ENCODE data around the gene XNDC1N. TPM values are rescaled to one million over a fixed set of nuclear protein-coding genes. Genes with fewer than 3 reads are reported as not detected.
"Not testable (repeated sequence)": the region's sequence is repeated elsewhere in the genome, so short reads cannot be mapped to it uniquely, and the experiment has no call there.

Gene XNDC1N
- total RNA-seq, 8 experiments from 2014 or later, result 4.6 to 11.5 (median 7.1) TPM

DNA sequence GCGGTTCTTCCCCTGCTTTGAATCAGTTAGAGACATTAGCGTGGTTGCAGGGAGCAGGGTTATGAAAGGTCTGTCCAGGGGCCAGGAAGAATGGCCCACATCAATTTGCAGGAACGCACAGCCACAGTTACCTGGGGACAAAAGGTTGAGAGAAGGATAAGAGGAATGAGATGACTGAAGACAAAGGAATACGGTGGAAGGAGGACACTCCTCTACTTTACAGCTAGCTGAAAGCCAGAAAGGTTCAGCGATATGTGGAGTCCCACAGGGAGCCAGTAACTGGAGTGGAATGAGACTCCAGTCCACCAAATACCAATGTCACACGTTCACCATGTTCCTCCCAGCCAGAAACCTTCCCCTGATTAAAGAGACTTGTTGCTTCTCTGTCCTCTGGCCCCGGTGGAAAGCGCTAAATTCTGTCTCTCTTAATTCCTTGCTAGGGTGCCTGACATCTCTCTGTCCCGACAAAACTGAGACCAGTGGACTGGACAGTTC lies 10.7 kb downstream of the XNDC1N start:
- no peak for ATAC-seq (replicated peaks in 6 of 8)
- in situ Hi-C loops (cut with MboI; ENCODE audit: low pct_unique_long_range_greater_than_20kb in 2 of 9, low sequenced_read_pairs in 9 of 9, unreplicated experiment in 9 of 9), result no loop called here
- 83 to 100% (median 93%) methylated on average over 1 to 8 of the region's 9 CpGs; no CpG with 5 or more reads in 1 of the 10 experiments for WGBS, 10 experiments

GRCh38 chr11:71914617-71915189 lies 13.7 kb downstream of the XNDC1N start:
- no peak for ATAC-seq (replicated peaks in 6 of 8)
- Histone ChIP-seq H3K27ac (no peak overlapping the region), H3K4me3 (no peak overlapping the region), H3K4me1 (replicated peaks in 1 of 2) (peaks cover 0 to under 1% of the 10 kb centered on the region in 2 donors)
- WGBS, 10 experiments, result 56 to 100% (median 91%) methylated on average over 1 to 5 of the region's 7 CpGs; no CpG with 5 or more reads in 2 of the 10 experiments
- in situ Hi-C loops (cut with MboI; ENCODE audit: low pct_unique_long_range_greater_than_20kb in 2 of 9, low sequenced_read_pairs in 9 of 9, unreplicated experiment in 9 of 9), result no loop called here

More for the DNA sequence above, 10.7 kb downstream of the XNDC1N start:
- H3K4me3 ChIP-seq, result no peak overlapping the region
- H3K4me1 ChIP-seq (replicated peaks in 1 of 2), result no peaks in the 10 kb centered on the region
- no peak overlapping the region for H3K27ac ChIP-seq

DNA sequence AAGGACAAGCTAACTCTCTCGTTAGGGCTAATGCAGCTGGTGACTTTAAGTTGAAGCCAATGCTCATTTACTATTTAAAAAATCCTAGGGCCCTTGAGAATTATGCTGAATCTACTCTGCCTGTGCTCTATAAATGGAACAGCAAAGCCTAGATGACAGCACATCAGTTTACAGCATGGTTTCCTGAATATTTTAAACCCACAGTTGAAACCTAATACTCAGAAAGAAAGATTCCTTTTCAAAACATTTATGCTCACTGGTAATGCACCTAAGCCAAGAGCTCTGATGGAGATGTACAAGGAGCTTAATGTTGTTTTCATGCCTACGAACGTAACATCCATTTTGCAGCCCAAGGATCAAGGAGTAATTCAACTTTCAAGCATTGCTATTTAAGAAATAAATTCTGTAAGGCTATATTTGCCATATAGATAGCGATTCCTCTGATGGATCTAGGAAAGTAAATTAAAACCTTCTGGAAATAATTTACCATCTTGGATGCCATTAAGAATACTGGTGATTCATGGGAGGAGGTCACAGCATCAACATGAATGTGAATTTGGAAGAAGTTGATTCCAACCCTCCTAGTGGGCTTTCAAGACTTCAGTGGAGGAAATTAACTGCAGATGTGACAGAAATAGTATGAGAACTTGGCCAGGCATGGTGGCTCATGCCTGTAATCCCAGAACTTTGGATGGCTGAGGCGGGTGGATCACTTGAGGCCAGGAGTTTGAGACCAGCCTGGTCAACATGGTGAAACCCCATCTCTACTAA lies 14.5 kb downstream of the XNDC1N start:
- Histone ChIP-seq H3K4me1 (replicated peaks in 1 of 2) (peaks cover 0 to 4% of the 10 kb centered on the region in 2 donors), H3K27ac (no peak overlapping the region), H3K4me3 (no peak overlapping the region)
- ATAC-seq (replicated peaks in 6 of 8), result peak in 2 of 8 experiments; percentile 63 to 91
- 0 to 100% (median 86%) methylated on average over 1 to 4 of the region's 5 CpGs; no CpG with 5 or more reads in 1 of the 10 experiments for WGBS, 10 experiments
- in situ Hi-C loops (cut with MboI; ENCODE audit: low pct_unique_long_range_greater_than_20kb in 2 of 9, low sequenced_read_pairs in 9 of 9, unreplicated experiment in 9 of 9), result no loop called here

DNA sequence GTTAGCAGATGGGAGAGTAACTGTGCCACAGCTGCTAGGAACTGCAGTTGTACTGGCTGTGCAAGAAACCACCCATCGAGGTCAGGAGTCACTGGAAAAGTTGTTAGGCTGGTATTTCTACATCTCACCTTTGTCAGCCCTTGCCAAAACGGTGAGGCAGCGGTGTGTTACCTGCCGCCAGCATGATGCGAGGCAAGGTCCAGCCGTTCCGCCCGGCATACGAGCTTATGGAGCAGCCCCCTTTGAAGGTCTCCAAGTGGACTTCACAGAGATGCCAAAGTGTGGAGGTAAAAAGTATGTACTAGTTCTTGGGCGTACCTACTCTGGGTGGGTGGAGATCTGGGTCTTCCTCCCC lies 16.4 kb downstream of the XNDC1N start:
- H3K4me1 ChIP-seq (replicated peaks in 1 of 2); H3K4me3 ChIP-seq; ATAC-seq (replicated peaks in 6 of 8); H3K27ac ChIP-seq; in situ Hi-C loops (cut with MboI; ENCODE audit: low pct_unique_long_range_greater_than_20kb in 2 of 9, low sequenced_read_pairs in 9 of 9, unreplicated experiment in 9 of 9): not testable (repeated sequence)
- 80 to 100% (median 96%) methylated on average over 1 to 9 of the region's 10 CpGs; no CpG with 5 or more reads in 7 of the 10 experiments for WGBS, 10 experiments

- in situ Hi-C loops (cut with MboI; ENCODE audit: low pct_unique_long_range_greater_than_20kb in 2 of 9, low sequenced_read_pairs in 9 of 9, unreplicated experiment in 9 of 9); H3K4me1 ChIP-seq (replicated peaks in 1 of 2); H3K4me3 ChIP-seq; ATAC-seq (replicated peaks in 6 of 8); H3K27ac ChIP-seq: not testable (repeated sequence)
- 70 to 100% (median 84%) methylated on average over 1 to 5 of the region's 10 CpGs; no CpG with 5 or more reads in 2 of the 10 experiments for WGBS, 10 experiments
Observed at GRCh38 chr11:71911321-71911985, 16.9 kb downstream of the XNDC1N start.

- H3K4me1 ChIP-seq (replicated peaks in 1 of 2); ATAC-seq (replicated peaks in 6 of 8); H3K4me3 ChIP-seq; H3K27ac ChIP-seq; in situ Hi-C loops (cut with MboI; ENCODE audit: low pct_unique_long_range_greater_than_20kb in 2 of 9, low sequenced_read_pairs in 9 of 9, unreplicated experiment in 9 of 9): not testable (repeated sequence)
- 25 to 83% (median 75%) methylated on average over 1 to 2 of the region's 5 CpGs; no CpG with 5 or more reads in 6 of the 10 experiments for WGBS, 10 experiments
Observed at GRCh38 chr11:71910775-71911174, 17.6 kb downstream of the XNDC1N start.

DNA sequence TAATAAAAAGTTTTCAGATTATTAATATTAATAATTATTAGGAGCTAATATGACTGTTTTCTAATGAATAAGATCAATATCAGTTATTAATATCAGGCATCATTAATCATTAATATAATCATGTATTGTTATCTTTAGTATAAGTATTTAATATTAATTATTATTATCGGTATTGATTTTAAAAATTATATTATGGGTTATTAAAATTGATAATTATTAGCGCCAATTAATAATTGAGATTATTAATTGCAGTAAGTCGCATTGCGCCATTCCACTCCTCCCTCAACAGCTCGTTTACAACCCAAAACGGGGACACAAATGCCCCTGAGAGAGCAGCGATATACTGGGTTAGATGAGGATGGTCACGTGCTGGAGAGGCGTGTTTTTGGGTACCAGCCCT lies 20.2 kb downstream of the XNDC1N start:
- Histone ChIP-seq H3K27ac (no peak overlapping the region), H3K4me3 (no peak overlapping the region), H3K4me1 (replicated peaks in 1 of 2) (peaks cover 0 to 9% of the 10 kb centered on the region in 2 donors)
- ATAC-seq (replicated peaks in 6 of 8), result no peak
- in situ Hi-C loops (cut with MboI; ENCODE audit: low pct_unique_long_range_greater_than_20kb in 2 of 9, low sequenced_read_pairs in 9 of 9, unreplicated experiment in 9 of 9), result no loop called here
- WGBS, 10 experiments, result 67 to 100% (median 92%) methylated on average over 2 to 9 of the region's 9 CpGs; no CpG with 5 or more reads in 1 of the 10 experiments

GRCh38 chr11:71901137-71901536 lies 27.3 kb downstream of the XNDC1N start:
- in situ Hi-C loops (cut with MboI; ENCODE audit: low pct_unique_long_range_greater_than_20kb in 2 of 9, low sequenced_read_pairs in 9 of 9, unreplicated experiment in 9 of 9); H3K4me3 ChIP-seq; H3K4me1 ChIP-seq (replicated peaks in 1 of 2); H3K27ac ChIP-seq; ATAC-seq (replicated peaks in 6 of 8): not testable (repeated sequence)
- 79 to 100% (median 100%) methylated on average over 1 to 6 of the region's 14 CpGs; no CpG with 5 or more reads in 3 of the 10 experiments for WGBS, 10 experiments

- 80 to 100% (median 96%) methylated on average over 1 to 11 of the region's 12 CpGs; no CpG with 5 or more reads in 1 of the 10 experiments for WGBS, 10 experiments
Observed at GRCh38 chr11:71895961-71896360, 32.4 kb downstream of the XNDC1N start.

GRCh38 chr11:71889181-71889872 lies 39.1 kb downstream of the XNDC1N start:
- H3K27ac ChIP-seq; ATAC-seq (replicated peaks in 6 of 8); H3K4me1 ChIP-seq (replicated peaks in 1 of 2); H3K4me3 ChIP-seq; in situ Hi-C loops (cut with MboI; ENCODE audit: low pct_unique_long_range_greater_than_20kb in 2 of 9, low sequenced_read_pairs in 9 of 9, unreplicated experiment in 9 of 9): not testable (repeated sequence)
- WGBS, 10 experiments, result 40 to 100% (median 92%) methylated on average over 1 to 7 of the region's 14 CpGs; no CpG with 5 or more reads in 4 of the 10 experiments

More at GRCh38 chr11:71895961-71896360, 32.4 kb downstream of the XNDC1N start:
- Histone ChIP-seq H3K4me1 (replicated peaks in 1 of 2) (no peaks in the 10 kb centered on the region), H3K27ac (no peak overlapping the region), H3K4me3 (no peak overlapping the region)
- ATAC-seq (replicated peaks in 6 of 8), result no peak
- in situ Hi-C loops (cut with MboI; ENCODE audit: low pct_unique_long_range_greater_than_20kb in 2 of 9, low sequenced_read_pairs in 9 of 9, unreplicated experiment in 9 of 9), result no loop called here

GRCh38 chr11:71888335-71889010 lies 39.9 kb downstream of the XNDC1N start:
- ATAC-seq (replicated peaks in 6 of 8); H3K4me3 ChIP-seq; H3K4me1 ChIP-seq (replicated peaks in 1 of 2); H3K27ac ChIP-seq; in situ Hi-C loops (cut with MboI; ENCODE audit: low pct_unique_long_range_greater_than_20kb in 2 of 9, low sequenced_read_pairs in 9 of 9, unreplicated experiment in 9 of 9): not testable (repeated sequence)
- 61 to 100% (median 80%) methylated on average over 2 to 10 of the region's 14 CpGs; no CpG with 5 or more reads in 5 of the 10 experiments for WGBS, 10 experiments

DNA sequence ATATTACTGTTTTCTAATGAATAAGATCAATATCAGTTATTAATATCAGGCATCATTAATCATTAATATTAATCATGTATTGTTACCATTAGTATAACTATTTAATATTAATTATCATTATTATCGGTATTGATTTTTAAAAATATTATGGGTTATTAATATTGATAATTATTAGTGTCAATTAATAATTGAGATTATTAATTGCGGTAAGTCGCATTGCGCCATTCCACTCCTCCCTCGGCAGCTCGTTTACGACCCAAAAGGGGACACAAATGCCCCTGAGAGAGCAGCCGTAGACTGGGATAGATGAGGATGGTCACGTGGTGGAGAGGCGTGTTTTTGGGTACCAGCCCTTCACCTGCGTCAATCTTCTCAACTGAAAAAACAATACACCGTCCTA lies 42.6 kb downstream of the XNDC1N start:
- H3K4me1 ChIP-seq (replicated peaks in 1 of 2); ATAC-seq (replicated peaks in 6 of 8); in situ Hi-C loops (cut with MboI; ENCODE audit: low pct_unique_long_range_greater_than_20kb in 2 of 9, low sequenced_read_pairs in 9 of 9, unreplicated experiment in 9 of 9); H3K4me3 ChIP-seq; H3K27ac ChIP-seq: not testable (repeated sequence)
- WGBS, 10 experiments, result 85 to 100% (median 97%) methylated on average over 1 to 9 of the region's 12 CpGs

All from motor neuron (in vitro differentiated cells).